ENCODE data around the gene PPP1R7.

Gene PPP1R7

DNA sequence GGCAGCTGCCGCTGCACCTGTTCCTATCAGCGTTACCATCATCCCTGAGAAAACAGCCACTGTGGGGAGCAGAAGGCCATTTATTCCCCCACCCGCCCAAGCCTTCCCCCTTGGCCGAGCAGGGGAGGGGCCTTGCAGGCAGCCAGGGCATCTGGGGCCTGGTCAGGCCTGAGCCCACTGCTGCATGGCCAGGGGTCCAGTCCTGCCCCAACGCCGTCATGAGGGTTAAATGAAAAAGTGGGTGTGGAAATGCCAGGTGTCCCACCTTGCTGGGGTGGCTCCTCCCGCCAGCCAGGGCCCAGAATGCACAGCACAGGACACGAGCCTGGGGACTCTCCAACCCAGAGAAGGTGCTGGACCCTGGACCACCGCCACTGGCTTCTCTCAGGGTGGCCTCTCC lies 52.4 kb downstream of the PPP1R7 start:
- no peak overlapping the region for H3K4me3 ChIP-seq (ENCODE audit: low read depth, low read length)

DNA sequence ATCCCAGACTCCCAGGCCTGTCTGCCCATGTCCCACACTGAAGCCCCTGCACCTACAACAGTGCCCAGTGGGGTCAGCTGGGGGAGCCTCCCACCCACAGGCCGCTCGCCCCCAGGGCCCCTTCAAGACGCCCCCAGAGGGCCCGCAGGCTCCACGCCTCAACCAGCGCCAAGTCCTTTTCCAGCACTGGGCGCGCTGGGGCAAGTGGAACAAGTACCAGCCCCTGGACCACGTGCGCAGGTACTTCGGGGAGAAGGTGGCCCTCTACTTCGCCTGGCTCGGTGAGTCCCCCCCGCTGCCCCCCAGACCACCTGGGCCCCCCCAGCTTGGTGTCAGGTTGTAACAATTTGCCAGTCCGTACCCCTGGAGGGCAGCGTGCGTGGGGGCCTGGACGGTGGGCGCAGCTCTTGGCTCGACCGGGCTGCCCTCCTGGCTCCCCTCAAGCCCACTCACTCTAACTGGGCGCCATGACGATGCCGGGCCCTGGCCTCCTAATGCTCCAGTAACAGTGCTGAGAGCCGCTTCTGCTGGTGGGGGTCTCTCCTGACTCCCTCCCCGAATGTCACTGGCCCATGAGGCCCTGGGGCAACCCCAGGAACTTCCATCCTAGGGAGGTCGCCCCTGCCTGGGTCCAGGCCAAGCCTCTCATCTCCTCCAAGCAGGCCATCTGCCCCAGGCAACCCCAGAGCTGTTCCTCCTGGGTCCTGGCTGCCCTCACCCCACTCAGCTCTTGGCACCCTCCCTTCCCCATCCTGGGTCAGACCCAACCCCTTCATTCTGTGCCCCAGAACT lies 53.1 kb downstream of the PPP1R7 start:
- TF ChIP-seq, protein P1, sequence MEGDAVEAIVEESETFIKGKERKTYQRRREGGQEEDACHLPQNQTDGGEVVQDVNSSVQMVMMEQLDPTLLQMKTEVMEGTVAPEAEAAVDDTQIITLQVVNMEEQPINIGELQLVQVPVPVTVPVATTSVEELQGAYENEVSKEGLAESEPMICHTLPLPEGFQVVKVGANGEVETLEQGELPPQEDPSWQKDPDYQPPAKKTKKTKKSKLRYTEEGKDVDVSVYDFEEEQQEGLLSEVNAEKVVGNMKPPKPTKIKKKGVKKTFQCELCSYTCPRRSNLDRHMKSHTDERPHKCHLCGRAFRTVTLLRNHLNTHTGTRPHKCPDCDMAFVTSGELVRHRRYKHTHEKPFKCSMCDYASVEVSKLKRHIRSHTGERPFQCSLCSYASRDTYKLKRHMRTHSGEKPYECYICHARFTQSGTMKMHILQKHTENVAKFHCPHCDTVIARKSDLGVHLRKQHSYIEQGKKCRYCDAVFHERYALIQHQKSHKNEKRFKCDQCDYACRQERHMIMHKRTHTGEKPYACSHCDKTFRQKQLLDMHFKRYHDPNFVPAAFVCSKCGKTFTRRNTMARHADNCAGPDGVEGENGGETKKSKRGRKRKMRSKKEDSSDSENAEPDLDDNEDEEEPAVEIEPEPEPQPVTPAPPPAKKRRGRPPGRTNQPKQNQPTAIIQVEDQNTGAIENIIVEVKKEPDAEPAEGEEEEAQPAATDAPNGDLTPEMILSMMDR (IDR thresholded peaks at IDR 0.05; ENCODE audit: low read depth, low read length): no peak
- H3K4me3 ChIP-seq (ENCODE audit: low read depth, low read length): no peak overlapping the region

More for the DNA sequence above, 52.4 kb downstream of the PPP1R7 start:
- TF ChIP-seq, protein P1 (IDR thresholded peaks at IDR 0.05; ENCODE audit: low read depth, low read length): no peak

DNA sequence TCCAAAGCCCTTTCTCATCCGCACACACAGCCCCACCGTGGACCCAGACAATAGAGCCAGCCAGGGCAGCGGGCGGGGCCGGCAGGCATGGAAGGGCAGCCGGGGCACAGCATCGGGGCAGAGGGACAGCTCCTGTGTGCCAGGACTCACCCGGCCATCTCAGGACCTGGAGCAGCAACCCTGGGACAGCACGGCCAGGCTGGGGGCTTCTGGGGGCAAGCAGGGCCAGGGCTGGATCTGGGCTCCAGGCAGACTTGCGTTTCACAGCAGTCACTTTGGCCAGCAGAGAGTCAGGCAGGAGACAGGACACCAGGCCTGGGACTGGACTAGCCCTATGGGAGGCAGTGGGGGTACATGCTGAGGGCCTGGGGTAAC lies 53.7 kb downstream of the PPP1R7 start:
- TF ChIP-seq, protein P1 (IDR thresholded peaks at IDR 0.05; ENCODE audit: low read depth, low read length): no peak
- H3K4me3 ChIP-seq (ENCODE audit: low read depth, low read length): no peak overlapping the region

DNA sequence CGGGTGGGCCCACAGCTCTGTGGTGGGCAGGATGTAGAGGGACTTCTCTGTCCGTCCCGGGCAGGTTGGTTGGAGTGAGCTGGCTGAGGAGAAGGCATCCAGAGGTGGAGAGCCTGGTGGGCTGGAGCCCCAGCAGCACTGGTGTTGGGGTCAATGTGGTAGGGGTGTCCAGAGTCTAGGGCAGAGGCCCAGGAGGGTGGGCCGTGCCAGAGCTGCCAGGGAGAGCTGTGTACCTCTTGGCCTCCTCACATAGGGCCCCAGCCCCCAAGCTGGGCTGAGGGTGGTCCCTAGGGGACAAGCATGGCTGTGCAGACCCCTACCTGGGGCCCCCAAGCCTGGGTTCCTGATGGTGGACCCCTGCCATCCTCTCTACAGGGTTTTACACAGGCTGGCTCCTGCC lies 54.2 kb downstream of the PPP1R7 start:
- no peak overlapping the region for H3K4me3 ChIP-seq (ENCODE audit: low read depth, low read length)
- TF ChIP-seq, protein P1 (IDR thresholded peaks at IDR 0.05; ENCODE audit: low read depth, low read length): no peak

DNA sequence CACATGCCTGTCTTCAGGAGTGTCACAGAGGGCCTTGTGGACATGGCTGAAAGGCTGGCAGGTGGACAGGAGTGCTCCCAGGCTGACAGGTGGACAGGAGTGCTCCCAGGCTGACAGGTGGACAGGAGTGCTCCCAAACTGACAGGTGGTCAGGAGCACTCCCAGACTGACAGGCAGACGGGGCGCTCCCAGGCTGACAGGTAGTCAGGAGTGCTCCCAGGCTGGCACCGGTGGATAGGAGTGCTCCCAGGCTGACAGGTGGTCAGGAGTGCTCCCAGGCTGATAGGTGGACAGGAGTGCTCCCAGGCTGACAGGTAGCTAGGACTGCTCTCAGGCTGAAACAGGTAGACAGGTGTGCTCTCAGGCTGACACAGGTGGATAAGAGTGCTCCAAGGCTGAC lies 54.8 kb downstream of the PPP1R7 start:
- TF ChIP-seq, protein P1 (IDR thresholded peaks at IDR 0.05; ENCODE audit: low read depth, low read length): no peak

DNA sequence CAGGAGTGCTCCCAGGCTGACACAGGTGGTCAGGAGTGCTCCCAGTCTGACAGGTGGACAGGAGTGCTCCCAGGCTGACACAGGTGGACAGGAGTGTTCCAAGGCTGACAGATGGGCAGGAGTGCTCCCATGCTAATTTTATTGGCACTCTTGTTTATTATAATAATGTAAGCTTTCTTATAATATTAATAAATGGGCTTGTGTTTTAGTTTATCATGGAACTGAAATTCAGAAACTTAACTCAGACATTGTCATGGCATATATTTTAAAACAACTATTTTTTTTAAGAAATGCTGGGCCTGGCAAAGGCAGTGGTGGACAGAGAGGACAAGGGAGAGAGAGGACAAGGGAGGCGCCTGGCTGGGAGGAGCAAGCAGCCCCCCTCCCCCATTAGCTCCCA lies 56.9 kb downstream of the PPP1R7 start:
- H3K4me3 ChIP-seq (ENCODE audit: low read depth, low read length): no peak overlapping the region
- TF ChIP-seq, protein P1 (IDR thresholded peaks at IDR 0.05; ENCODE audit: low read depth, low read length): no peak

More for the DNA sequence above, 54.8 kb downstream of the PPP1R7 start:
- no peak overlapping the region for H3K4me3 ChIP-seq (ENCODE audit: low read depth, low read length)

DNA sequence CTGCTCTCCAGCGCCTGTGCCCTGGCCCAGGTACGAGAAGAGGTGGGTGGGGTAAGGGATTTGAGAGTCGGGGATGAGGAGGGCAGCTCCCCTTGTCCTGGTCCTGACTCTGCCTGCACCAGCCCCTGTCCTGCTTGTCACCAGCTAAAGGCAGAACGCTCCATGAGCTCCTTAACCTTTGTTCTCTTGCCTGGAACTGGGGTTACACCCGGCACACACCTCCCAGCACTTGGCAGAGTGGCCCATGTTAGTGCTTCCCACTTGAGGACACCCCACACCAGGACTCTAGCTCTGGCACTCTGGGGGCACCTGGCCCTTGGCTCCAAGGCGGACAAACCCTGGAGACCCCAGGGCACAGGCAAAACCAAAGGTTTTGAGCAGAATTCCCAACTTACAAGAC lies 57.4 kb downstream of the PPP1R7 start:
- TF ChIP-seq, protein P1 (IDR thresholded peaks at IDR 0.05; ENCODE audit: low read depth, low read length): no peak
- no peak overlapping the region for H3K4me3 ChIP-seq (ENCODE audit: low read depth, low read length)
